Measurements from ENCODE around the gene B3GALT6. TPM values are rescaled to one million over a fixed set of nuclear protein-coding genes. Genes with fewer than 3 reads are reported as not detected.

Gene B3GALT6
- total RNA-seq, 1 experiment from 2014 or later = 25.9 TPM

GRCh38 chr1:1203561-1204424 is 28.2 kb upstream of the B3GALT6 start:
- H3K4me1 Mint-ChIP-seq (ENCODE audit: low read depth, unreplicated experiment) = peaks cover 8% of the 10 kb centered on the region
- intact Hi-C loops (cut with micrococcal nuclease; ENCODE audit: unreplicated experiment) = no loop called here
- no peak overlapping the region for H3K4me3 Mint-ChIP-seq (ENCODE audit: low read depth, unreplicated experiment)
- TF ChIP-seq, protein P1, sequence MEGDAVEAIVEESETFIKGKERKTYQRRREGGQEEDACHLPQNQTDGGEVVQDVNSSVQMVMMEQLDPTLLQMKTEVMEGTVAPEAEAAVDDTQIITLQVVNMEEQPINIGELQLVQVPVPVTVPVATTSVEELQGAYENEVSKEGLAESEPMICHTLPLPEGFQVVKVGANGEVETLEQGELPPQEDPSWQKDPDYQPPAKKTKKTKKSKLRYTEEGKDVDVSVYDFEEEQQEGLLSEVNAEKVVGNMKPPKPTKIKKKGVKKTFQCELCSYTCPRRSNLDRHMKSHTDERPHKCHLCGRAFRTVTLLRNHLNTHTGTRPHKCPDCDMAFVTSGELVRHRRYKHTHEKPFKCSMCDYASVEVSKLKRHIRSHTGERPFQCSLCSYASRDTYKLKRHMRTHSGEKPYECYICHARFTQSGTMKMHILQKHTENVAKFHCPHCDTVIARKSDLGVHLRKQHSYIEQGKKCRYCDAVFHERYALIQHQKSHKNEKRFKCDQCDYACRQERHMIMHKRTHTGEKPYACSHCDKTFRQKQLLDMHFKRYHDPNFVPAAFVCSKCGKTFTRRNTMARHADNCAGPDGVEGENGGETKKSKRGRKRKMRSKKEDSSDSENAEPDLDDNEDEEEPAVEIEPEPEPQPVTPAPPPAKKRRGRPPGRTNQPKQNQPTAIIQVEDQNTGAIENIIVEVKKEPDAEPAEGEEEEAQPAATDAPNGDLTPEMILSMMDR (IDR thresholded peaks at IDR 0.05; ENCODE audit: unreplicated experiment) = no peak
- no peaks in the 10 kb centered on the region for H3K9me3 Mint-ChIP-seq (ENCODE audit: low read depth, unreplicated experiment)
- CTCF ChIA-PET = no interaction called here
- BruUV-seq (replicated peaks) = no TSS peak
- H3K27ac Mint-ChIP-seq (ENCODE audit: unreplicated experiment) = no peak overlapping the region
- no peaks in the 10 kb centered on the region for H3K36me3 Mint-ChIP-seq (ENCODE audit: insufficient read depth, unreplicated experiment)
- H3K27me3 Mint-ChIP-seq (ENCODE audit: unreplicated experiment) = peaks cover 24% of the 10 kb centered on the region
- DNase-seq = no peak

GRCh38 chr1:1204425-1204920 is 27.6 kb upstream of the B3GALT6 start:
- H3K36me3 Mint-ChIP-seq (ENCODE audit: insufficient read depth, unreplicated experiment) = no peaks in the 10 kb centered on the region
- TF ChIP-seq, protein P1 (IDR thresholded peaks at IDR 0.05; ENCODE audit: unreplicated experiment) = no peak
- H3K4me1 Mint-ChIP-seq (ENCODE audit: low read depth, unreplicated experiment) = peaks cover 8% of the 10 kb centered on the region
- H3K27ac Mint-ChIP-seq (ENCODE audit: unreplicated experiment) = no peak overlapping the region
- intact Hi-C loops (cut with micrococcal nuclease; ENCODE audit: unreplicated experiment) = no loop called here
- CTCF ChIA-PET = interaction anchor here (0.6 kb wide), 1 partner anchor 17 kb away, joined by 3 read pairs; no protein-coding TSS in a partner anchor
- DNase-seq = no peak
- no peak overlapping the region for H3K4me3 Mint-ChIP-seq (ENCODE audit: low read depth, unreplicated experiment)
- peaks cover 25% of the 10 kb centered on the region for H3K27me3 Mint-ChIP-seq (ENCODE audit: unreplicated experiment)
- H3K9me3 Mint-ChIP-seq (ENCODE audit: low read depth, unreplicated experiment) = no peaks in the 10 kb centered on the region
- no TSS peak for BruUV-seq (replicated peaks)

DNA sequence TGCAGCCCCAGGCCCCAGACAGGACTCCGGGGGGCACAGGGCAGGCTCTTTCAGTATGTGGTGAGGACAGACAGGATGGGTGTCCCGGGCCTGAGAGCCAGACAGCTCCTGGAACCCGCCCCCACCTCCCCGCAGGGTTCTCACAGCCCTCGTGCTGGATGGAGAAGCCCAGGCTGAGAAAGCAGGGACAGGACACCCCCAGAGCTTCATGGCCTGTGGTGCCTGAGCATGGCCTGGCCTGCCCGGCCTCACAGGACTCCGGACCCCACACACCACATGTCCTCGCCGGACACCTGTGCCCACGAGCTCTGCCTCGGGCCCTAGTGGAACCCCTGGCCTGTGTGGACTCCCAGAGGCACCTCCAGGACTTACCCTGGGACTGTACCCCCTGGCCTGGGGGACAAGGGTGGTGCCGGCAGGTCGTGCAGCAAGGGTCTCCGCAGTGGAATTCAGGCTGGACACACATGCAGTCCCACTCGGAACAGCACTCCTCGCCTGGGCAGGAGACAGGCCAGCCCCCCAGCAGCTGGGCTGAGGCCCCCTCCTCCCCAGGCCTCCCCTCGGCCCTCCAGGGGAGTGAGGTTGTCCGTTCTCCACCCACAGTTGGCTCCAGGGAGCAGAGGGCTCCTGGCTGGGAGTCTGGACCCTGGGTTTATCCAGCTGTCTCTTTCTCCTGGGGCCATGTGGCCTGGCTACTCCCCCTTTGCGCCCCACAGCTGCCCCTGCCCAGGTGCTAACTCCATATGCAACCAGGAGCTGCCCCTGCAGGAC is 26.9 kb upstream of the B3GALT6 start:
- BruUV-seq (replicated peaks) = no TSS peak
- CTCF ChIA-PET = interaction anchor here (0.6 kb wide), 2 partner anchors 17 to 77 kb away, joined by 3 to 5 read pairs; no protein-coding TSS in a partner anchor
- Mint-ChIP-seq H3K4me1 (ENCODE audit: low read depth, unreplicated experiment) (peaks cover 8% of the 10 kb centered on the region), H3K36me3 (ENCODE audit: insufficient read depth, unreplicated experiment) (no peaks in the 10 kb centered on the region), H3K9me3 (ENCODE audit: low read depth, unreplicated experiment) (no peaks in the 10 kb centered on the region), H3K27ac (ENCODE audit: unreplicated experiment) (no peak overlapping the region), H3K27me3 (ENCODE audit: unreplicated experiment) (peaks cover 25% of the 10 kb centered on the region), H3K4me3 (ENCODE audit: low read depth, unreplicated experiment) (no peak overlapping the region)
- DNase-seq = no peak
- intact Hi-C loops (cut with micrococcal nuclease; ENCODE audit: unreplicated experiment) = no loop called here
- TF ChIP-seq, protein P1 (IDR thresholded peaks at IDR 0.05; ENCODE audit: unreplicated experiment) = no peak

DNA sequence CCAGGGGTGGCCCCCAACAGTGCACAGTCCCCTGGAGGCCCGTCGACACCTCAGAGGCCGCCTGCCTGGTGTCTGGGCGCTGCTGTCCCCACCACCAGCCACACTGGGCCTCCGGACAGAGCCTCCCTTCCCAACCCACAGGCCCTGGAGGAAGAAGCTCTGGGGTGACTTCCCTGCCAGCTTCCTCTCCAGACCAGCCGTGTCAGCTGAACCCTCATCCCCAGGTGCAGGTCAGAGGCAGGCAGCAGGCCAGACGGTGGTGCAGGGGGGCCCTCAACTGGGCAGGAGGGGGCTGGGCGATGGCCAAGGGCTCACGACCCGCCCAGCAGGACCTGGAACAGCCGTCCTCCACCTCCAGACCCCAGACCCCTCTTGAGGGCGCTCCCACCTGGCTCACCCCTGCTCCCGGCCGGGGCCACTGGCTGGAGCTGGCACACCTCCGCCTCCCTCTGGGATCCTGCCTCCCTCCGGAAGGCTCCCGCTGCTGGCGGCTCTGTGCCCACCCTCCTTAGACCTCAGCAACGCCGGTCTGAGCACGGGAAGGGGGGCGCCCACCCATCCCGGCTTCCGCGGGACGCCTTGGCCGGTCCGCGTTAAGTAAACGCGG is 26.2 kb upstream of the B3GALT6 start:
- intact Hi-C loops (cut with micrococcal nuclease; ENCODE audit: unreplicated experiment) = no loop called here
- TF ChIP-seq, protein P1 (IDR thresholded peaks at IDR 0.05; ENCODE audit: unreplicated experiment) = no peak
- Mint-ChIP-seq H3K36me3 (ENCODE audit: insufficient read depth, unreplicated experiment) (no peaks in the 10 kb centered on the region), H3K9me3 (ENCODE audit: low read depth, unreplicated experiment) (no peaks in the 10 kb centered on the region), H3K27me3 (ENCODE audit: unreplicated experiment) (peaks cover 25% of the 10 kb centered on the region), H3K27ac (ENCODE audit: unreplicated experiment) (no peak overlapping the region), H3K4me3 (ENCODE audit: low read depth, unreplicated experiment) (peak overlapping the region; percentile 45), H3K4me1 (ENCODE audit: low read depth, unreplicated experiment) (peaks cover 8% of the 10 kb centered on the region)
- CTCF ChIA-PET = no interaction called here
- no peak for DNase-seq
- BruUV-seq (replicated peaks) = no TSS peak
